ENCODE data around the gene PPP1R14B. TPM values are rescaled to one million over a fixed set of nuclear protein-coding genes. Genes with fewer than 3 reads are reported as not detected.

Gene PPP1R14B
- total RNA-seq, 1 experiment from 2014 or later: 662 TPM

- Histone ChIP-seq H3K36me3 (peaks cover 18% of the 10 kb centered on the region), H3K4me3 (peak within 1 kb of the TSS; percentile 70), H3K27me3 (no peaks in the 10 kb centered on the region), H3K9me3 (no peaks in the 10 kb centered on the region)
- DNase-seq: peak; percentile 82
These were observed 38.5 kb upstream of the PPP1R14B start, which contains the start of gene GPR137 for GRCh38 chr11:64284962-64285884. Gene GPR137 (plus strand): TSS chr11:64285848. CDS start chr11:64286525, 677 bp downstream.

DNA sequence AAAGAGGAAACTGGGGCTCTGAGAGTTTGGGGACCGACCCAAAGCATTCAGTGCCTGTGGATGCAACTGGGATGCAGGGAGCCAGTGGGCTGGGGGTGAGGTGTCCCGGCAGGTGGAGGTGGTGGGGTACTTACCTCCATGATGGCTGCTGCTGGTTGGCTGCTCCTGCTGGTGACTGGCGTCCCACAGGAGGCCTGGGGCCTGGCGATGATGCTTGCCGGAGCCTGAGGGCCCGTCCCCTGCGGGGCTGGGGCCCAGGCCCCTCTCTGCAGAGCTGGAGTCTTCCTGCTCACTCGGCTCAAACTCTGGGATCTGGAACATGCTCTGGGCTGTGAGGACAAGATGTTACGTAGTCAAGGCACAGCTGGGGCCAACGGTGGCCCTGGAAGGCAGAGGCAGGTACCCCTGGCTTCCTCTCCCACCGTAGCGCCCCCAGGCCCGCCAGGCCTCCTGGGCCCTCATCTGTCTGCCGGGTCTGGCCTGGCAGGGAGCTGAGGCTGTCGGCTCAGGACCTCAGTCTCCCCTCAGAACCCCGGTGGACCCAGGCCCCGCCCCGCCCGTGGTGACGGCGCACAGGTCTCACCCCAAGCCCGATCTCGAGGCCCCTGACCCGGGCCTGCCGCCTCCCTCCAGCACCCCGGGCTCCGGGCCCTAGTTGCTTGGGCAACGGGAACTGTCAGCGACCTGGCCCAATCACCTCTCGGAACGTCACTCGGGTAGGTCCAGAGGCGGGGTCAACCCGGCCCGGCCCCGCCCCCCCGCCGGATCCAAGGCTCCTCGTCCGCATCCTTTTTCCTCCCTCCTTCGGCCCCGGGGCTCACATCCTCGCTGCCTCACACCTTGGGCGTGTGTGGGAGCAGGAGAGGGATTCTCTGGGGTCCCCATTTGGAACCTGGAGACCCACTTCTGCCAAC is 37.6 kb upstream of the PPP1R14B start, which contains the start of gene BAD:
Gene BAD, minus strand, starts transcription at position 618 of the 914 bp plus-strand sequence. Its CDS starts 297 bp downstream, at position 321.
- Histone ChIP-seq H3K9me3 (no peaks in the 10 kb centered on the region), H3K4me3 (peak within 1 kb of the TSS; percentile 70), H3K36me3 (peaks cover 18% of the 10 kb centered on the region), H3K27me3 (no peaks in the 10 kb centered on the region)
- peak; percentile 94 for DNase-seq

GRCh38 chr11:64283092-64283491 is 36.3 kb upstream of the PPP1R14B start:
- H3K36me3 ChIP-seq: peaks cover 21% of the 10 kb centered on the region
- no peak overlapping the region for H3K4me3 ChIP-seq
- no peaks in the 10 kb centered on the region for H3K27me3 ChIP-seq
- no peaks in the 10 kb centered on the region for H3K9me3 ChIP-seq
- no peak for DNase-seq

GRCh38 chr11:64281957-64282770 is 35.4 kb upstream of the PPP1R14B start:
- no peak for DNase-seq
- H3K9me3 ChIP-seq: no peaks in the 10 kb centered on the region
- no peaks in the 10 kb centered on the region for H3K27me3 ChIP-seq
- H3K36me3 ChIP-seq: peaks cover 26% of the 10 kb centered on the region
- no peak overlapping the region for H3K4me3 ChIP-seq

GRCh38 chr11:64278576-64279190 is 31.9 kb upstream of the PPP1R14B start:
- Histone ChIP-seq H3K27me3 (no peaks in the 10 kb centered on the region), H3K36me3 (peaks cover 34% of the 10 kb centered on the region), H3K4me3 (no peak overlapping the region), H3K9me3 (no peaks in the 10 kb centered on the region)
- DNase-seq: no peak

- Histone ChIP-seq H3K36me3 (peaks cover 24% of the 10 kb centered on the region), H3K27me3 (no peaks in the 10 kb centered on the region), H3K4me3 (no peak overlapping the region), H3K9me3 (no peaks in the 10 kb centered on the region)
- peak; percentile 95 for DNase-seq
These were observed 30.1 kb upstream of the PPP1R14B start for GRCh38 chr11:64276653-64277431.

DNA sequence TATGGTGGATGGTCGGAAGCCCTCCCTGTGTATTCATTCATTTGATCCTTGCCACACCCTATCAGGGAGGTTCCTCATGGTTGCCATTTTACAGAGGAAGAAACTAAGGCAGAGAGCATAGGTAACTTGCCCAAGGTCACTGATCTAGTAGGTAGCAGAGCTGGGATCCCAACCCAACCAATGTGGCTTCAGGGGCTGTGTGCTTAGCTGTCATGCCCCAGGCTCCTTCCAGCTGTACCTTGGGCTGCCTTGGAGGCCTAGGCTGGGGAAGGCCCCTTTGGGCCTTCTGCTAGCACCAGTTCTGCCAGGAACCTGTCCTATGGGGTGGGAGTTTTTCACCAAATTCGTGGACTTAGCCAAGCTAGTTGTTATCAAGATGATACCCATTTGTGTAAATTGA is 29.1 kb upstream of the PPP1R14B start:
- Histone ChIP-seq H3K36me3 (peaks cover 26% of the 10 kb centered on the region), H3K4me3 (no peak overlapping the region), H3K27me3 (no peaks in the 10 kb centered on the region), H3K9me3 (no peaks in the 10 kb centered on the region)
- DNase-seq: no peak

GRCh38 chr11:64275031-64275800 is 28.5 kb upstream of the PPP1R14B start:
- H3K27me3 ChIP-seq: no peaks in the 10 kb centered on the region
- no peak for DNase-seq
- no peaks in the 10 kb centered on the region for H3K9me3 ChIP-seq
- peaks cover 23% of the 10 kb centered on the region for H3K36me3 ChIP-seq
- H3K4me3 ChIP-seq: no peak overlapping the region

GRCh38 chr11:64269540-64270220 is 22.9 kb upstream of the PPP1R14B start:
- Histone ChIP-seq H3K9me3 (no peaks in the 10 kb centered on the region), H3K27me3 (no peaks in the 10 kb centered on the region), H3K36me3 (peaks cover 10% of the 10 kb centered on the region), H3K4me3 (peak overlapping the region; percentile 60)
- DNase-seq: peak; percentile 99

DNA sequence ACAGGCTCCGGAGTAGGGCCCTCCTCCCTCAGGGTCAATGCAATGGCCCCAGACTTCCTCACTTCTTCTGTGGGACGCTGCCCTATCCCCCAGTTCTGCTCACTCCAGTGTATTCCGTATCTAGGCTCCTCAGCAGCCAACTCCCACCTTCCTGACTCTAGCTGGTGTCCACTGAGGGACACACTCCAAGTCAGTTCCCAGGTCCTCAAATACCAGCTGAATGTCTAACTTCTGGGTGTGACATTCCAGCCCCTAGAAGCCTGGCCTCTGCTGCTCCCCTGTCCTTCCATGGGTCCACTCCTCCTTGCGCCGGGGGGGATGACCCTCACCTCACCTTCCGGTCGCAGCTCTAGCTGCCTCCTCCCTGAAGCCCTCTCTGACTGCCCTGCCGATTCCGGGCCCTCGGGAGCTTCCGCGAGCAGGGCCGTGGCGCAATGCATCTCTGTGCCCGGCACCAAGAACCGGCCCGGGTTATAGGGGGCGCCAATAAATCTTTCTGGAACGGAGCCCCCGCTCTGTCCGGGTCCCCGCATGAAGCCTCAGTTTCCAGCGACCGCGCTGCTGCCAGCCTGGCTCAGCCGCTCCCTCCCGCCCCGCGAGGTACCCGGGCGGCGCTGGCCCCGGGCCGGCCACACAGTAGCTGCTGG is 22.3 kb upstream of the PPP1R14B start:
- DNase-seq: peak; percentile 74
- Histone ChIP-seq H3K4me3 (peak overlapping the region; percentile 60), H3K27me3 (no peaks in the 10 kb centered on the region), H3K9me3 (no peaks in the 10 kb centered on the region), H3K36me3 (peaks cover 10% of the 10 kb centered on the region)

DNA sequence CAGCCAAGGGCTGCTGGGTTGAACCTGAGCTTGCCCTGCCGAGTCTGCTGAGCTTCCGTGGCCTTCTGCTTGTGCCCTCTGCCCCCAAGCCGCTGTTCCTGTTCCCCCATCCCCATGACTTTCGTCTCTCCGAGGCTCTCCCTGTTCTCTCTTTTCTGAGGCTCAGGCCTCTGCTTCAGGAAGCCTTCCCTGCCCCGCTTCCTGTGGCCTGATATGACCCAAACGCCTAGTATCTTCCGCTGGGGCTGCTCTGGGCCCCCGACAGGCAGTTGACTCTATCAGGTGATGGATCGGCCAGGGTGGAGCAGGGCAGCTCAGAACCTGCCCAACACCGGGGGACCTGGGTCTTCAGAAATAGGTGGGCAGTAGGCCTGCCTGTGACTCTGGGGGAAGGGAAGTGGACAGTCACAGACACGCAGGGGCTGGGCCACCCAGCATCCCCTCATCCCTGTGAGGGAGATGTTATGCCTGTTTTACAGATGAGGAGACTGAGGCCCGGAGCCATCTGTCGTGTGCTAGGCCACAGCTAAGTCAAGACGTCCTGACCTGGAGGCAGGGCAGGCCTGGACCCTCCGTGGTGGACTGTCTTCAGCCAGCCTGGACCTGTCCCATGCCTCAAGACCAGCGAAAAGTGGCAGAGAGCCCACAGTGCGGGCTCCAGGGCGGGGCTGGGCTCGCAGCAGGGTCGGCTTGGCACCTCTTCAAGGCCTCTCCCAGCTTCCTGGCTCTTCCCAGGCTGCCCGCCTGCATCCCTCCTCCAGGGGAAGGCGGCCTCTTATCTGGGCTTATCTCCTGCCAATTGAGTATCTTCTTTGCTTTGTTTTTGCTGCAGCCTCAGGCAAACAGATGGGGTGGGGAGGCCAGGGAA is 21.5 kb upstream of the PPP1R14B start:
- peak overlapping the region; percentile 60 for H3K4me3 ChIP-seq
- no peaks in the 10 kb centered on the region for H3K27me3 ChIP-seq
- peak; percentile 60 for DNase-seq
- peaks cover 11% of the 10 kb centered on the region for H3K36me3 ChIP-seq
- no peaks in the 10 kb centered on the region for H3K9me3 ChIP-seq

GRCh38 chr11:64267207-64267945 is 20.6 kb upstream of the PPP1R14B start:
- Histone ChIP-seq H3K9me3 (no peaks in the 10 kb centered on the region), H3K36me3 (peaks cover 17% of the 10 kb centered on the region), H3K4me3 (no peak overlapping the region), H3K27me3 (no peaks in the 10 kb centered on the region)
- no peak for DNase-seq

Measured in MG63 (cell line).